C4-2B (cell line): Measurements from ENCODE around the gene ITGA2B.

ENCODE experiments used
- ZFX ChIP-seq: fragments of 450-650 bp; IDR thresholded peaks from 2 replicates; pipeline ENCODE4 v1.6.1; 2017
- TF ChIP-seq, protein P1 (sequence below): fragments of 450-650 bp; conservative IDR thresholded peaks from 2 replicates; pipeline ENCODE4 v1.5.1; 2017; ENCODE audit warnings: mild to moderate bottlenecking

GRCh38 chr17:44378171-44378705 lies 11.2 kb downstream of the ITGA2B start:
- TF ChIP-seq, protein P1, sequence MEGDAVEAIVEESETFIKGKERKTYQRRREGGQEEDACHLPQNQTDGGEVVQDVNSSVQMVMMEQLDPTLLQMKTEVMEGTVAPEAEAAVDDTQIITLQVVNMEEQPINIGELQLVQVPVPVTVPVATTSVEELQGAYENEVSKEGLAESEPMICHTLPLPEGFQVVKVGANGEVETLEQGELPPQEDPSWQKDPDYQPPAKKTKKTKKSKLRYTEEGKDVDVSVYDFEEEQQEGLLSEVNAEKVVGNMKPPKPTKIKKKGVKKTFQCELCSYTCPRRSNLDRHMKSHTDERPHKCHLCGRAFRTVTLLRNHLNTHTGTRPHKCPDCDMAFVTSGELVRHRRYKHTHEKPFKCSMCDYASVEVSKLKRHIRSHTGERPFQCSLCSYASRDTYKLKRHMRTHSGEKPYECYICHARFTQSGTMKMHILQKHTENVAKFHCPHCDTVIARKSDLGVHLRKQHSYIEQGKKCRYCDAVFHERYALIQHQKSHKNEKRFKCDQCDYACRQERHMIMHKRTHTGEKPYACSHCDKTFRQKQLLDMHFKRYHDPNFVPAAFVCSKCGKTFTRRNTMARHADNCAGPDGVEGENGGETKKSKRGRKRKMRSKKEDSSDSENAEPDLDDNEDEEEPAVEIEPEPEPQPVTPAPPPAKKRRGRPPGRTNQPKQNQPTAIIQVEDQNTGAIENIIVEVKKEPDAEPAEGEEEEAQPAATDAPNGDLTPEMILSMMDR = no peak
- no peak for TF ChIP-seq ZFX
